ENCODE measurements around the gene TIGD7. TPM values are rescaled to one million over a fixed set of nuclear protein-coding genes. Genes with fewer than 3 reads are reported as not detected.

The TIGD7 gene
- total and polyA plus RNA-seq, 2 of the 13 experiments (the other 11 are each of a cell fraction or from before 2014, with no cell fraction given): not detected

DNA sequence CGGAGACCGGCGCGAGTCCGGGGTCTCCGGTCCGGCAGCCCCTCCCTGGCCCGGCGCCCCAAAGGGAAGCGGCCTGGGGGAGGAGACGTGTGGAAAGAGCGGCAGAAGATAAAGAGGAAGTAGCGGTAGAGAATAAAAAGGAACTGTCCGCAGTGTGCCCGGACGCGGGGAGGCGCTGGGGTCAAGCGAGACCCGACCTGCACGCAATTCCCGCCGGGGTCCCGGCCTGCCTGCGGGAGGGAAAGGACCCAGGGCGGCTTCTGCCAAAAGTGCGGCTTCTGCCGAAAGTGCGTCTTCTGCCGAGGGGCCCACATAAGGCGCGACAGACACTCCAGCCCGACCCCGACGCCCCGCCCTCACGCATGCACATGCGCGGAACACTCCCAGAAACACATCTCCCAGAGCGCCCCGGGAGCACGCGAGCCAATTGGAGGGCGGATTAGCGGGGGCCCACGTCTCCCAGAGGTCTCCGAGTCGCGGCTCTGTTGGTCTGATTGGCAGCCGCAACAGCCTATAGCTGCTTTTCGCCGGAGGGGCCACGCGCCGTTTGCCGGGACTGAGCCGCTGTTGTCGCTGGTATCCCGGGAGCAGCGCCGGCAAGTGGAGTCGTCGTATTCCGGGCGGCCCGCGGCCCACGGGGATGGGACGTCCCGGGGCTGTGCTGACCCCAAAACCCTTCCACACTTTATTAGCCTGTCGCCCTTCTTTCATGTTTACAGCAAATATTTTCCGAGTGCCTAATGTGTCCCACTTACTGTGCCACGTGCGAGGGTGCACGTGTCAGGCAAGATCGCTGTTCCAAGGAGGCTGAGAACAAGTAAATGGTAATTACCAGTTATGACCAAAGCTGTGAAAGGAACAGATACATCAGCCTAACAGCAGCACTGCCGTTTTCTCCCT lies 40.8 kb downstream of the TIGD7 start (continued):
- TF ChIP-seq, protein P1, sequence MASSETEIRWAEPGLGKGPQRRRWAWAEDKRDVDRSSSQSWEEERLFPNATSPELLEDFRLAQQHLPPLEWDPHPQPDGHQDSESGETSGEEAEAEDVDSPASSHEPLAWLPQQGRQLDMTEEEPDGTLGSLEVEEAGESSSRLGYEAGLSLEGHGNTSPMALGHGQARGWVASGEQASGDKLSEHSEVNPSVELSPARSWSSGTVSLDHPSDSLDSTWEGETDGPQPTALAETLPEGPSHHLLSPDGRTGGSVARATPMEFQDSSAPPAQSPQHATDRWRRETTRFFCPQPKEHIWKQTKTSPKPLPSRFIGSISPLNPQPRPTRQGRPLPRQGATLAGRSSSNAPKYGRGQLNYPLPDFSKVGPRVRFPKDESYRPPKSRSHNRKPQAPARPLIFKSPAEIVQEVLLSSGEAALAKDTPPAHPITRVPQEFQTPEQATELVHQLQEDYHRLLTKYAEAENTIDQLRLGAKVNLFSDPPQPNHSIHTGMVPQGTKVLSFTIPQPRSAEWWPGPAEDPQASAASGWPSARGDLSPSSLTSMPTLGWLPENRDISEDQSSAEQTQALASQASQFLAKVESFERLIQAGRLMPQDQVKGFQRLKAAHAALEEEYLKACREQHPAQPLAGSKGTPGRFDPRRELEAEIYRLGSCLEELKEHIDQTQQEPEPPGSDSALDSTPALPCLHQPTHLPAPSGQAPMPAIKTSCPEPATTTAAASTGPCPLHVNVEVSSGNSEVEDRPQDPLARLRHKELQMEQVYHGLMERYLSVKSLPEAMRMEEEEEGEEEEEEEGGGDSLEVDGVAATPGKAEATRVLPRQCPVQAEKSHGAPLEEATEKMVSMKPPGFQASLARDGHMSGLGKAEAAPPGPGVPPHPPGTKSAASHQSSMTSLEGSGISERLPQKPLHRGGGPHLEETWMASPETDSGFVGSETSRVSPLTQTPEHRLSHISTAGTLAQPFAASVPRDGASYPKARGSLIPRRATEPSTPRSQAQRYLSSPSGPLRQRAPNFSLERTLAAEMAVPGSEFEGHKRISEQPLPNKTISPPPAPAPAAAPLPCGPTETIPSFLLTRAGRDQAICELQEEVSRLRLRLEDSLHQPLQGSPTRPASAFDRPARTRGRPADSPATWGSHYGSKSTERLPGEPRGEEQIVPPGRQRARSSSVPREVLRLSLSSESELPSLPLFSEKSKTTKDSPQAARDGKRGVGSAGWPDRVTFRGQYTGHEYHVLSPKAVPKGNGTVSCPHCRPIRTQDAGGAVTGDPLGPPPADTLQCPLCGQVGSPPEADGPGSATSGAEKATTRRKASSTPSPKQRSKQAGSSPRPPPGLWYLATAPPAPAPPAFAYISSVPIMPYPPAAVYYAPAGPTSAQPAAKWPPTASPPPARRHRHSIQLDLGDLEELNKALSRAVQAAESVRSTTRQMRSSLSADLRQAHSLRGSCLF (CRISPR knock-in tag; IDR thresholded peaks at IDR 0.05; ENCODE audit: borderline replicate concordance): no peak
- no peak for TF ChIP-seq RXRA (CRISPR knock-in tag; IDR thresholded peaks at IDR 0.05)
- TF ChIP-seq ZNF652 (CRISPR knock-in tag; IDR thresholded peaks at IDR 0.05; ENCODE audit: borderline replicate concordance, low read depth): no peak
- peak; percentile 5; the same call in 1 of the 2 replicates for TF ChIP-seq SP5 (CRISPR knock-in tag; IDR thresholded peaks at IDR 0.05; ENCODE audit: borderline replicate concordance, low read depth)
- 0 out of 2 replicates have a peak, but pooled peaks have one; percentile 3 for TF ChIP-seq ZNF800 (CRISPR knock-in tag; IDR thresholded peaks at IDR 0.05)
- no peak for TF ChIP-seq ZBTB33 (CRISPR knock-in tag; IDR thresholded peaks at IDR 0.05)
- TF ChIP-seq LCORL (IDR thresholded peaks at IDR 0.05): no peak
- no peak; the same call in 1 of the 2 replicates for TF ChIP-seq LCORL (CRISPR knock-in tag; IDR thresholded peaks at IDR 0.05)
- TF ChIP-seq NPAS2 (CRISPR knock-in tag; IDR thresholded peaks at IDR 0.05; ENCODE audit: borderline replicate concordance): no peak
- 0 out of 2 replicates have a peak, but pooled peaks have one; percentile 48 for TF ChIP-seq FUBP1 (CRISPR knock-in tag; IDR thresholded peaks at IDR 0.05; ENCODE audit: borderline replicate concordance)
- no peak for TF ChIP-seq CERS6 (CRISPR knock-in tag; IDR thresholded peaks at IDR 0.05)
- TF ChIP-seq ZFP41 (CRISPR knock-in tag; IDR thresholded peaks at IDR 0.05; ENCODE audit: borderline replicate concordance): no peak; the same call in 1 of the 2 replicates
- TF ChIP-seq NR3C1 (CRISPR knock-in tag; IDR thresholded peaks at IDR 0.05): no peak
- TF ChIP-seq ATF7-NPFF (CRISPR knock-in tag; IDR thresholded peaks at IDR 0.05; ENCODE audit: low read depth): 0 out of 2 replicates have a peak, but pooled peaks have one; percentile 22
- no peak for TF ChIP-seq MAFK (conservative IDR thresholded peaks at IDR 0.05 in 1 of 2, IDR thresholded peaks at IDR 0.05 in 1 of 2; ENCODE audit: low read length in 2 of 2)
- TF ChIP-seq HOXA5 (CRISPR knock-in tag; IDR thresholded peaks at IDR 0.05): no peak

Data from HepG2 (cell line).